Stromal cell of bone marrow (primary cell): ENCODE data around the gene PCLO.
A peak's percentile ranks its signal among the peaks of the same experiment; 100 is the strongest.
"Not testable (repeated sequence)": the region's sequence is repeated elsewhere in the genome, so short reads cannot be mapped to it uniquely, and the experiment has no call there.

Experiments
- DNase-seq: peaks from one replicate; pipeline ENCODE4 v3.0.0-alpha.2; 2012; ENCODE audit warnings: low read depth

Gene PCLO

GRCh38 chr7:82964150-82964882, 198.4 kb downstream of the PCLO start:
- DNase-seq, result no peak

- peak; percentile 2 for DNase-seq
Observed at GRCh38 chr7:82961240-82961639, 201.4 kb downstream of the PCLO start.

GRCh38 chr7:82959528-82959927, 203.2 kb downstream of the PCLO start:
- DNase-seq, result no peak

- DNase-seq, result no peak
Observed at GRCh38 chr7:82957521-82957920, 205.2 kb downstream of the PCLO start.

GRCh38 chr7:82953324-82954027, 209.2 kb downstream of the PCLO start:
- DNase-seq, result no peak

GRCh38 chr7:82950436-82950835, 212.2 kb downstream of the PCLO start:
- DNase-seq, result no peak

- DNase-seq, result no peak
Observed at GRCh38 chr7:82945480-82945879, 217.2 kb downstream of the PCLO start.

GRCh38 chr7:82945056-82945455, 217.6 kb downstream of the PCLO start:
- DNase-seq, result no peak

- no peak for DNase-seq
Observed at GRCh38 chr7:82932516-82932915, 230.2 kb downstream of the PCLO start.

GRCh38 chr7:82926477-82926876, 236.2 kb downstream of the PCLO start:
- DNase-seq, result no peak

- no peak for DNase-seq
Observed at GRCh38 chr7:82925331-82925730, 237.4 kb downstream of the PCLO start.

- DNase-seq, result no peak
Observed at GRCh38 chr7:82906502-82906901, 256.2 kb downstream of the PCLO start.

- DNase-seq, result no peak
Observed at GRCh38 chr7:82904871-82905270, 257.8 kb downstream of the PCLO start.

- DNase-seq, result not testable (repeated sequence)
Observed at GRCh38 chr7:82901098-82901497, 261.6 kb downstream of the PCLO start.

- DNase-seq, result no peak
Observed at GRCh38 chr7:82897500-82897899, 265.2 kb downstream of the PCLO start.

GRCh38 chr7:82894341-82894740, 268.3 kb downstream of the PCLO start:
- not testable (repeated sequence) for DNase-seq

GRCh38 chr7:82886324-82886723, 276.4 kb downstream of the PCLO start:
- DNase-seq, result no peak

- DNase-seq, result no peak
Observed at GRCh38 chr7:82865856-82866255, 296.8 kb downstream of the PCLO start.

- DNase-seq, result no peak
Observed at GRCh38 chr7:82859106-82859850, 303.4 kb downstream of the PCLO start.

- no peak for DNase-seq
Observed at GRCh38 chr7:82851121-82851520, 311.6 kb downstream of the PCLO start.

- no peak for DNase-seq
Observed at GRCh38 chr7:82841828-82842227, 320.9 kb downstream of the PCLO start.

GRCh38 chr7:82840061-82840460, 322.6 kb downstream of the PCLO start:
- no peak for DNase-seq

GRCh38 chr7:82839555-82839954, 323.1 kb downstream of the PCLO start:
- no peak for DNase-seq
